HepG2 (cell line): ENCODE results near the gene MACROD2. TPM values are rescaled to one million over a fixed set of nuclear protein-coding genes. Genes with fewer than 3 reads are reported as not detected.

ENCODE experiments used
- ATAC-seq: fragments of 200-7000 bp; cut with Tn5 transposase; 3 replicates; pipeline ENCODE4 v1.9.1; 2020; ENCODE audit warnings: mild to moderate bottlenecking, moderate library complexity
- BruUV-seq: library from RNA; stranded (reverse); fragments of 400-500 nt; replicated peaks from 2 replicates; lab custom pipeline; 2021; lab: Mats Ljungman, UMichigan
- CTCF ChIA-PET: fragments of 300-600 bp; formaldehyde crosslinking; extraction: SDS; loops from one replicate; lab custom pipeline; 2021; ENCODE audit warnings: low total read pairs, inconsistent platforms, low intra/inter-chr PET ratio; lab: Yijun Ruan, JAX
- POLR2A ChIA-PET: fragments of 350-600 bp; sonication (Branson Sonifier 250); formaldehyde crosslinking; loops from one replicate; lab custom pipeline; 2020; ENCODE audit warnings: antibody characterized with exemption, inconsistent platforms; lab: Yijun Ruan, JAX
- DNase-seq: peaks from one replicate; pipeline ENCODE4 v3.0.0-alpha.2; 2015; ENCODE audit warnings: low spot score
- FAIRE-seq: peaks from 3 replicates; lab custom pipeline; 2011; peaks lifted over from hg19 to GRCh38; lab: Jason Lieb, UNC
- H2AFZ ChIP-seq: one replicate; pipeline ENCODE4 v1.6.1; 2011; ENCODE audit warnings: low read length, inconsistent platforms
- H3K27ac ChIP-seq: fragments of 300-600 bp; 3 replicates; pipeline ENCODE4 v1.8.0; 2011; ENCODE audit warnings: mixed run types, mild to moderate bottlenecking, mixed read lengths, low read length, inconsistent platforms; ENCODE audit not compliant: insufficient read depth; ENCODE audit errors: extremely low read length
- H3K27me3 ChIP-seq, 2 experiments: fragments of 200-600 bp in 1 of 2; 2 replicates in 1 of 2; 3 replicates in 1 of 2; pipeline versions ENCODE4 v1.6.0 to v1.8.0; 2011; ENCODE audit warnings: low read length in 2 of 2, mild to moderate bottlenecking in 2 of 2, moderate library complexity in 2 of 2, inconsistent platforms in 1 of 2; ENCODE audit not compliant: insufficient read depth in 2 of 2, control insufficient read depth in 1 of 2
- H3K36me3 ChIP-seq, 2 experiments: fragments of 200-600 bp in 1 of 2; replicated peaks in 1 of 2; 2 replicates in 1 of 2; 3 replicates in 1 of 2; pipeline versions ENCODE4 v1.5.1 to v1.8.0; 2011; ENCODE audit warnings: low read length in 2 of 2, inconsistent platforms in 1 of 2; ENCODE audit not compliant: insufficient read depth in 2 of 2, control insufficient read depth in 1 of 2
- H3K4me1 ChIP-seq: 2 replicates; pipeline ENCODE4 v1.5.1; 2012; ENCODE audit warnings: low read length, inconsistent platforms; ENCODE audit not compliant: insufficient read depth
- H3K4me2 ChIP-seq: 2 replicates; pipeline ENCODE4 v1.6.0; 2011; ENCODE audit warnings: low read depth, low read length, inconsistent platforms
- H3K4me3 ChIP-seq, 3 experiments: fragments of 200-600 bp in 1 of 3; sonication (generic), shearing (Covaris generic) in 1 of 3; replicated peaks in 1 of 3; 2 replicates each; pipeline ENCODE4 v1.5.1; 2011 to 2016; ENCODE audit warnings: low read length in 3 of 3, inconsistent platforms in 2 of 3, low read depth in 2 of 3, mild to moderate bottlenecking in 2 of 3, control low read depth in 1 of 3, mixed read lengths in 1 of 3; ENCODE audit not compliant: insufficient read depth in 1 of 3
- H3K79me2 ChIP-seq: one replicate; pipeline ENCODE4 v1.6.1; 2011; ENCODE audit warnings: low read length, inconsistent platforms; ENCODE audit not compliant: insufficient read depth
- H3K9ac ChIP-seq: 2 replicates; pipeline ENCODE4 v1.6.0; 2011; ENCODE audit warnings: mild to moderate bottlenecking, low read depth, low read length, inconsistent platforms; ENCODE audit not compliant: insufficient read depth
- H3K9me3 ChIP-seq: 2 replicates; pipeline ENCODE4 v1.5.1; 2012; ENCODE audit warnings: mild to moderate bottlenecking, low read length
- H4K20me1 ChIP-seq: 2 replicates; pipeline ENCODE4 v1.6.0; 2011; ENCODE audit warnings: inconsistent platforms, mild to moderate bottlenecking, low read length, moderate library complexity; ENCODE audit not compliant: insufficient read depth
- BATF2 ChIP-seq: sonication (generic); formaldehyde crosslinking; IDR thresholded peaks from 2 replicates; pipeline ENCODE4 v1.8.0; 2022; ENCODE audit warnings: mild to moderate bottlenecking, missing genetic modification reagents, moderate library complexity
- BRCA1 ChIP-seq: sonication (generic); formaldehyde crosslinking; IDR thresholded peaks from 2 replicates; pipeline ENCODE4 v1.4.0; 2020; ENCODE audit warnings: missing genetic modification reagents
- GMEB2 ChIP-seq: IDR thresholded peaks from 2 replicates; pipeline ENCODE4 v1.6.1; 2016; ENCODE audit warnings: missing biosample characterization, missing genetic modification reagents, low read depth
- MEIS2 ChIP-seq: sonication (generic); formaldehyde crosslinking; IDR thresholded peaks from 2 replicates; pipeline ENCODE4 v1.9.0; 2021; ENCODE audit warnings: mild to moderate bottlenecking, missing genetic modification reagents
- NKX3-1 ChIP-seq: sonication (generic); formaldehyde crosslinking; IDR thresholded peaks from 2 replicates; pipeline ENCODE4 v1.5.0; 2020; ENCODE audit warnings: missing genetic modification reagents
- PHF5A ChIP-seq: IDR thresholded peaks from one replicate; pipeline ENCODE4 v1.6.1; 2018; ENCODE audit warnings: low read depth, missing genetic modification reagents; ENCODE audit not compliant: unreplicated experiment
- RBFOX2 ChIP-seq: fragments of 200-400 bp; formaldehyde crosslinking; IDR thresholded peaks from 2 replicates; pipeline ENCODE4 v1.6.1; 2017; ENCODE audit warnings: low read depth, mild to moderate bottlenecking, low read length
- SIX4 ChIP-seq: sonication (generic); formaldehyde crosslinking; IDR thresholded peaks from 2 replicates; pipeline ENCODE4 v1.4.0; 2020; ENCODE audit warnings: missing genetic modification reagents
- TEF ChIP-seq: sonication (generic); formaldehyde crosslinking; IDR thresholded peaks from 2 replicates; pipeline ENCODE4 v1.5.0; 2020; ENCODE audit warnings: missing genetic modification reagents
- TOE1 ChIP-seq: sonication (generic); formaldehyde crosslinking; IDR thresholded peaks from 2 replicates; pipeline ENCODE4 v1.4.0; 2020; ENCODE audit warnings: mild to moderate bottlenecking, missing genetic modification reagents
- XBP1 ChIP-seq: sonication (generic); formaldehyde crosslinking; IDR thresholded peaks from 2 replicates; pipeline ENCODE4 v1.5.0; 2020; ENCODE audit warnings: missing genetic modification reagents
- ZNF34 ChIP-seq: sonication (generic); formaldehyde crosslinking; IDR thresholded peaks from 2 replicates; pipeline ENCODE4 v1.4.0; 2020; ENCODE audit warnings: mild to moderate bottlenecking, missing genetic modification reagents, borderline replicate concordance
- ZNF484 ChIP-seq: sonication (generic); formaldehyde crosslinking; IDR thresholded peaks from 2 replicates; pipeline ENCODE4 v1.5.1; 2020; ENCODE audit warnings: mild to moderate bottlenecking, low read depth, missing genetic modification reagents, borderline replicate concordance
- ZNF614 ChIP-seq: IDR thresholded peaks from 2 replicates; pipeline ENCODE4 v1.6.1; 2018; ENCODE audit warnings: missing biosample characterization, missing genetic modification reagents, inconsistent platforms, borderline replicate concordance
- ZNF766 ChIP-seq: sonication (generic); formaldehyde crosslinking; IDR thresholded peaks from 2 replicates; pipeline ENCODE4 v1.5.0; 2020; ENCODE audit warnings: missing genetic modification reagents, borderline replicate concordance
- ZNF772 ChIP-seq: sonication (generic); formaldehyde crosslinking; IDR thresholded peaks from 2 replicates; pipeline ENCODE4 v1.5.0; 2020; ENCODE audit warnings: mild to moderate bottlenecking, missing genetic modification reagents
- WGBS: methylation state at CpG from one replicate; pipeline ENCODE4 v1.1.6; 2017; ENCODE audit warnings: low lambda C conversion rate; 5-methylcytosine and 5-hydroxymethylcytosine counted together
- in situ Hi-C: cut with HindIII; loops from 2 replicates; pipeline ENCODE4 v1.10.0; 2017; ENCODE audit warnings: low pct_unique_long_range_greater_than_20kb; ENCODE audit not compliant: extremely low pct_ligation_motif_present
- intact Hi-C: fragments of 100-400 bp; cut with micrococcal nuclease; formaldehyde crosslinking; loops from one replicate; pipeline ENCODE4 v1.10.0; 2022; ENCODE audit not compliant: unreplicated experiment
- polyA plus RNA-seq, 8 experiments: library from polyadenylated mRNA; depleted of rRNA in 3 of 8; stranded (reverse) in 7 of 8; unstranded in 1 of 8; fragments of >200 nt; fragmentation: Illumina TruSeq in 4 of 8; extraction: Trizol in 4 of 8; gene quantifications; 2 replicates each; pipeline versions ENCODE4 v1.2.1 to v1.2.3, GENCODE V29; 2011 to 2016; ENCODE audit warnings: low read depth in 4 of 8, missing spikeins in 1 of 8, mixed read lengths in 1 of 8; ENCODE audit not compliant: insufficient read depth in 1 of 8
- total RNA-seq, 5 experiments: library from RNA; depleted of rRNA; stranded (reverse); fragments of >200 nt; fragmentation: Illumina TruSeq; extraction: Trizol; gene quantifications; 2 replicates each; pipeline ENCODE4 v1.2.3, GENCODE V29; 2016; ENCODE audit warnings: low read depth in 1 of 5

MACROD2 gene
- total and polyA plus RNA-seq, 2 of the 13 experiments (the other 11 are each of a cell fraction or from before 2014, with no cell fraction given): 0.13 to 0.51 TPM

- CTCF ChIA-PET: no interaction called here
- intact Hi-C loops (no loop called here), in situ Hi-C loops (no loop called here)
- no peaks in the 10 kb centered on the region for H4K20me1 ChIP-seq
- no peak for FAIRE-seq
- TF ChIP-seq ZNF484: no peak
- no peak for TF ChIP-seq RBFOX2
- no peak for TF ChIP-seq GMEB2 (CRISPR knock-in tag)
- TF ChIP-seq MEIS2: no peak
- no peak for TF ChIP-seq TOE1
- TF ChIP-seq ZNF766 (CRISPR knock-in tag): no peak
- no peak for TF ChIP-seq ZNF772
- TF ChIP-seq XBP1 (CRISPR knock-in tag): no peak
- no peak for TF ChIP-seq NKX3-1
- TF ChIP-seq PHF5A: no peak
- TF ChIP-seq TEF: no peak
- TF ChIP-seq ZNF614 (CRISPR knock-in tag): no peak
- TF ChIP-seq BRCA1 (CRISPR knock-in tag): no peak
- no peak for TF ChIP-seq ZNF34
- TF ChIP-seq BATF2 (CRISPR knock-in tag): no peak
- TF ChIP-seq SIX4 (CRISPR knock-in tag): no peak
- TF ChIP-seq, all 625 proteins: peak for 0
- BruUV-seq: no TSS peak
- Histone ChIP-seq H3K27ac (no peak overlapping the region), H3K4me2 (no peak overlapping the region), H3K4me3 (no peak overlapping the region), H3K27me3 (no peaks in the 10 kb centered on the region), H3K4me1 (no peaks in the 10 kb centered on the region), H3K36me3 (no peaks in the 10 kb centered on the region), H3K79me2 (no peaks in the 10 kb centered on the region), H3K9me3 (no peaks in the 10 kb centered on the region), H2AFZ (no peak overlapping the region), H3K9ac (no peak overlapping the region)
- POLR2A ChIA-PET: no interaction called here
- WGBS: 54% methylated on average over 2 of the region's 2 CpGs
- ATAC-seq (no peak), DNase-seq (no peak)
Observed at GRCh38 chr20:14782731-14783130, 787.4 kb downstream of the MACROD2 start.
